Spinal cord (tissue), 10 donors: Measurements from ENCODE around the gene GPI. TPM values are rescaled to one million over a fixed set of nuclear protein-coding genes. Genes with fewer than 3 reads are reported as not detected.

Experiments
- DNase-seq, 6 donors: peaks; one replicate each; pipeline versions ENCODE4 v3.0.0 to v3.0.0-alpha.2; 2013 to 2015; ENCODE audit warnings: low spot score in 6 of 6, low read depth in 4 of 6
- H3K27ac ChIP-seq: one replicate; pipeline ENCODE4 v1.5.1; 2013; ENCODE audit warnings: low read depth, low read length, control low read depth
- H3K27me3 ChIP-seq: one replicate; pipeline ENCODE4 v1.6.1; 2013; ENCODE audit warnings: low read length; ENCODE audit not compliant: control insufficient read depth, insufficient read depth
- H3K36me3 ChIP-seq: one replicate; pipeline ENCODE4 v1.6.1; 2013; ENCODE audit warnings: low read length; ENCODE audit not compliant: control insufficient read depth, insufficient read depth
- H3K4me1 ChIP-seq: one replicate; pipeline ENCODE4 v1.6.1; 2013; ENCODE audit warnings: low read length; ENCODE audit not compliant: control insufficient read depth, insufficient read depth
- H3K4me3 ChIP-seq: one replicate; pipeline ENCODE4 v1.5.1; 2013; ENCODE audit warnings: low read depth, low read length, control low read depth
- H3K9me3 ChIP-seq: one replicate; pipeline ENCODE4 v1.6.1; 2013; ENCODE audit warnings: low read length; ENCODE audit not compliant: control insufficient read depth, insufficient read depth
- WGBS: methylation state at CpG from one replicate; pipeline ENCODE4 v1.1.5; 2013; ENCODE audit warnings: missing lambda C conversion rate; ENCODE audit not compliant: insufficient coverage; 5-methylcytosine and 5-hydroxymethylcytosine counted together
- polyA plus RNA-seq, 2 donors: library from polyadenylated mRNA; unstranded; fragments of 120-200 nt; gene quantifications; one replicate each; pipeline ENCODE4 v1.2.1, GENCODE V29; 2013; ENCODE audit not compliant: insufficient read length in 2 of 2
- total RNA-seq, 2 donors: library from RNA; depleted of rRNA in 1 of 2; stranded (reverse); fragments of 120-200 nt in 1 of 2; fragments of >200 nt in 1 of 2; gene quantifications; one replicate each; pipeline versions ENCODE4 v1.2.3 to v1.2.4, GENCODE V29; 2013 to 2014
- donor health status: healthy.

The GPI gene
- total and polyA plus RNA-seq, 4 donors, result 153 to 334 (median 224) TPM

- WGBS, result no CpG with 5 or more reads among the region's 1 CpG
- DNase-seq, result peak in 3 of 6 donors; percentile 4 to 68 (median 50)
- Histone ChIP-seq H3K4me1 (no peaks in the 10 kb centered on the region), H3K27me3 (no peaks in the 10 kb centered on the region), H3K36me3 (peaks cover 42% of the 10 kb centered on the region), H3K27ac (no peak overlapping the region), H3K4me3 (no peak overlapping the region), H3K9me3 (no peaks in the 10 kb centered on the region)
Observed at GRCh38 chr19:34336781-34337271, 28.2 kb upstream of the GPI start.

DNA sequence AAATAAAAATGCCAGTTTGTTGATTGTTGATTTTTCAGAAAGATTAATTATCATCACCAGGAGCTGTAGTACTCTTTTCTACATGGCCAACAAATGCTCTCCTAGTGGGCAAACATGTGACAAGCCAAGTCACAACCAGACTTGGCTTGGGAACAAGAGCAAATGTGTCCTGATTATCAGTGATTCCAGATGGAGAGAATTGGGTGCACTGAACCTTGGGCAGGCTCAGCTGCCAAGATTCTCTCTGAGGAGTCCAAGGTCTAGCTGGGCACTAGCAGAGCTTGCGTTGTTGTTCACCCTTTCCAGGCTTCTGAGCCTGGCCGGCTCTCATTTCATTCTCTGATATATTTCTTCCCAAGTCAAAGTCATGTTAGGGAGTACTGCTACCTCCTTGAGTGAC, 27.3 kb upstream of the GPI start:
- H3K4me1 ChIP-seq, result no peaks in the 10 kb centered on the region
- DNase-seq, result peak in 1 of 6 donors; percentile 16
- H3K36me3 ChIP-seq, result peaks cover 47% of the 10 kb centered on the region
- no peak overlapping the region for H3K27ac ChIP-seq
- no peak overlapping the region for H3K4me3 ChIP-seq
- WGBS, result no CpG with 5 or more reads among the region's 2 CpGs
- no peaks in the 10 kb centered on the region for H3K9me3 ChIP-seq
- H3K27me3 ChIP-seq, result no peaks in the 10 kb centered on the region

DNA sequence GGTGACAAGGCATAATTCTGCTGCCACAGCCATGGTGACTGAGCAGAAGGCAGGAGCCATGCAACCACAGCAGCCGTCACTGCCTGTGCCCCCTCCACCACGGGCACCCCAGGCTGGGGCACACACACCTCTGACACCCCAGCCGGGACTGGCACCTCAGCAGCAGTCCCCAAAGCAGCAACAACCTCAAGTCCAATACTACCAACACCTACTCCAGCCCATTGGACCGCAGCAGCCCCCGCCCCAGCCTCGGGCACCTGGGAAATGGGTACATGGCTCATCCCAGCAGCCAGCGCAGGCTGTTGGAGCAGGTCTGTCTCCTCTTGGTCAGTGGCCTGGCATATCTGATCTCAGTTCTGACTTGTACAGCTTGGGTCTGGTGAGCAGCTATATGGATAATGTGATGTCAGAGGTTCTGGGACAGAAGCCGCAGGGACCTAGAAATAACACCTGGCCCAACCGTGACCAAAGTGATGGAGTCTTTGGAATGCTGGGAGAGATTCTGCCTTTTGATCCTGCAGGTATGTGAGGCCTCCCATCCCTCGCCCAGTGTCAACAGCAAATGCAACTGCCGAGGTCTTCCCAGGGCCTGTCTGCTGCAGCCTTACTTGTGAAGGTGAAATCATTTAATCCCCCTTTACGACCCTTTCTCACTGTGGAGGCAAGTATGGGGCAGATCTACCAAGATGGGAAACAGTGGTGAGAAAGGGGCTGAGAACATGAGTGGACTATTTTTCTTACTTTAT, 22.9 kb upstream of the GPI start:
- no peaks in the 10 kb centered on the region for H3K4me1 ChIP-seq
- DNase-seq, result no peak
- WGBS, result 96% methylated on average over 9 of the region's 12 CpGs
- H3K27me3 ChIP-seq, result no peaks in the 10 kb centered on the region
- H3K27ac ChIP-seq, result no peak overlapping the region
- H3K9me3 ChIP-seq, result no peaks in the 10 kb centered on the region
- peaks cover 57% of the 10 kb centered on the region for H3K36me3 ChIP-seq
- no peak overlapping the region for H3K4me3 ChIP-seq

DNA sequence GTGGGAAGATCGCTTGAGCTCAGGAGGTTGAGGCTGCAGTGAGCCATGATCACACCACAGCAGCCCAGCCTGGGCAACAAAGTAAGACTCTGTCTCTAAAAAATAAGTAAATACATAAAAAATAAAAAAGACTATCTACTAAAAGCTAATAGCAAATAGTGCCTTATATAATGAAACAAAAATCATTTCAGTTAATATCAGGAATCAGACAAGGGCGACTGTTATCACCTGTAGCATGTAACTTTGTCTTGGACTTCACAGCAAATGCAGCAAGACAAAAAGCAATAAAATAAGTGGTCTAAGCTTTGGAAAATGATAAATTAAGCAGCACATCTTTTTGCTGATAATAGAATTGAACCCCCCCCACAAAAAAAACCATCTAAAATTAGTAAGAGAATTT, 21.2 kb upstream of the GPI start:
- DNase-seq, result no peak
- H3K9me3 ChIP-seq, result no peaks in the 10 kb centered on the region
- H3K4me3 ChIP-seq, result no peak overlapping the region
- H3K36me3 ChIP-seq, result peaks cover 63% of the 10 kb centered on the region
- no peaks in the 10 kb centered on the region for H3K4me1 ChIP-seq
- H3K27me3 ChIP-seq, result no peaks in the 10 kb centered on the region
- H3K27ac ChIP-seq, result no peak overlapping the region
- WGBS, result no CpG with 5 or more reads among the region's 2 CpGs

DNA sequence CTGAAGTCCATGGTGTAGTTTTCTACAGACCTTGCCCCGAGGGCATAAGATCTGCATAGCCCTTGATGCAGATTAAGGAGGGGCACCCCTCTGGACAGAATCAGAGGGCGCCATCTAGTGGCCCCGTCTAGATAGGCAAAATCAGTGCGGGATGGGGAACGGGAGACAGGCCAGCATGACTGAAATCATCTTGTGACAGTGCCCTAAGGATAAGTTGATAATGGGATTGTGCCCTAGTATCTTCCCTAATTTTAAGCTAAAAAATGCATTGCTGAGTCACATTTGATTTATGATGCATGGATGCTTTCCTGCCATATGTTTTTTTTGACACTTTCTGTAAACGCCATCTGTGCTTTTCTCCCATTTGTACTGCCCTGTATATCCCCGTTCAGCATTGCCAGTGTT, 19.0 kb upstream of the GPI start:
- WGBS, result 43% methylated on average over 7 of the region's 7 CpGs
- Histone ChIP-seq H3K27ac (no peak overlapping the region), H3K36me3 (peaks cover 65% of the 10 kb centered on the region)

DNA sequence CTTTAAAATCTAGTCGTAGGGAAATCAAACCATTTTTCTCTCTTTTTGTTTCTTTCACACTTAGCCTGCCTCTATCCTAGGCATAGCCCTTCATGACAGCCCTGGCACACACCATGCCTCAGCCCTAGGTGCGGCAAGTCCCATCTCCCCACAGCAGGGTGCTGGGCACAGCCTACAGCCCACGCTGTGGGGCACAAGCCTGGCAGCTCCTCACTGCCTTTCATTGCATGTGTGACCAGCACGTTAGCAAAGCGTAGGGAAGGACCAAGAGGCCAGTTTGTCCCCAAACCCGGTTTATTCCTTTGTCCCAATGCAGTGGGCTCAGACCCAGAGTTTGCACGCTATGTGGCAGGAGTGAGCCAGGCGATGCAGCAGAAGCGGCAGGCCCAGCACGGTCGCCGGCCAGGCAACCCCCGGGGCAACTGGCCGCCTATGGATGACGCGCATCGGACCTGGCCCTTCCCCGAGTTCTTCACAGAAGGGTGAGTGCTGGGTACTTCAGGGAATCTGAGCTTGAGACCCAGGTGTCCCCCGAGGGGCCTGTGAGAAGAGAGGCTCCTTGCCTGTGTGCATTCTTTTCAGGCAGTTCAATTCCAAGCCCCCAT, 17.3 kb upstream of the GPI start:
- H3K4me1 ChIP-seq, result no peaks in the 10 kb centered on the region
- 86% methylated on average over 18 of the region's 19 CpGs for WGBS
- no peaks in the 10 kb centered on the region for H3K9me3 ChIP-seq
- DNase-seq, result no peak
- peaks cover 68% of the 10 kb centered on the region for H3K36me3 ChIP-seq
- H3K4me3 ChIP-seq, result no peak overlapping the region
- no peaks in the 10 kb centered on the region for H3K27me3 ChIP-seq
- H3K27ac ChIP-seq, result no peak overlapping the region

More for the DNA sequence above, 19.0 kb upstream of the GPI start:
- no peaks in the 10 kb centered on the region for H3K27me3 ChIP-seq
- no peaks in the 10 kb centered on the region for H3K4me1 ChIP-seq
- no peak overlapping the region for H3K4me3 ChIP-seq
- no peaks in the 10 kb centered on the region for H3K9me3 ChIP-seq
- peak in 2 of 6 donors; percentile 32 to 73 for DNase-seq

- Histone ChIP-seq H3K4me1 (no peaks in the 10 kb centered on the region), H3K9me3 (no peaks in the 10 kb centered on the region), H3K27ac (no peak overlapping the region), H3K4me3 (no peak overlapping the region), H3K27me3 (no peaks in the 10 kb centered on the region), H3K36me3 (peaks cover 70% of the 10 kb centered on the region)
- DNase-seq, result no peak
- 94% methylated on average over 10 of the region's 11 CpGs for WGBS
Observed at GRCh38 chr19:34348899-34349487, 16.0 kb upstream of the GPI start.

DNA sequence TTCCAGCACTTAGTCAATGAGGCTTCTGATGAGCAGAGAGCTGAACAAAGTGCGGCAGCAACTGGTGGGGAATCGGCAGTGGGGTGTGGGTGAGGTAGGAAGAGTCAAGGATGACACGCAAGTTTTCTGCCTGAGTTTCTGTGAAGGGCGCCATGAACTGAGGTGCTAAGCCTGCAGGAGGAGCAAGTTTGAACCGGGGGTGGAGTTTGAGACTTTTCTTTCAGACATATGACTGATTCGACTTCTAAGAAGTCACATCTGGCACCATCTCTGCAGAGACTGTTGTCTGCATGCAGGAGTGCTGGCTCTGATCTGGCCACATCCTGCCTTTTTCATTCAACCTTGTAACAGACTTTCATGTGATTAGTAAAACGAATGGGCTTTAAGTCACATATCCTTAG, 14.8 kb upstream of the GPI start:
- no peaks in the 10 kb centered on the region for H3K27me3 ChIP-seq
- no peaks in the 10 kb centered on the region for H3K9me3 ChIP-seq
- peaks cover 59% of the 10 kb centered on the region for H3K36me3 ChIP-seq
- no peak overlapping the region for H3K4me3 ChIP-seq
- DNase-seq, result no peak
- 84% methylated on average over 7 of the region's 7 CpGs for WGBS
- H3K4me1 ChIP-seq, result no peaks in the 10 kb centered on the region
- H3K27ac ChIP-seq, result no peak overlapping the region

- Histone ChIP-seq H3K9me3 (no peaks in the 10 kb centered on the region), H3K4me3 (no peak overlapping the region), H3K27me3 (no peaks in the 10 kb centered on the region), H3K4me1 (no peaks in the 10 kb centered on the region), H3K36me3 (peaks cover 63% of the 10 kb centered on the region), H3K27ac (no peak overlapping the region)
- WGBS, result no CpG with 5 or more reads among the region's 4 CpGs
- no peak for DNase-seq
Observed at GRCh38 chr19:34351382-34351826, 13.6 kb upstream of the GPI start.
